ENCODE results near the gene GAREM2.

DNA sequence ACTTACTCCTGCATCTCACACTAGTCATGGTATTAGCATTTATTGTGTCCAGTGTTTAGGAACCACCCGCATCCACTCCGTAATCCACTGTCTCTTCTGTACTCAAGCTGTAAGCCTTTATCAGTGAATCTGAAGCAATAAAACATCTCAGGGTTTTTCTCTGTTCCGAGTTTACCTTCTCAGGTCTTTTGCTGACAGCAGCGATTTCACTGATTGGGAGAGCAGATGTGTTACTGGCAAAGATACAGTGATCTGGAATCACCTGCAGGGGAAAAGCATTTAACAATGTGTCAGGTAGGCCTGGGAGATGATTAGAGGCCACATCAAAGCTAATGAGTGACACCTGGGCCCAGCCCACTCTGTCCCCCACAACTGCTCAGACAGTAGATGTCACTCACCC, 24.6 kb downstream of the GAREM2 start:
- TF ChIP-seq, protein P1, sequence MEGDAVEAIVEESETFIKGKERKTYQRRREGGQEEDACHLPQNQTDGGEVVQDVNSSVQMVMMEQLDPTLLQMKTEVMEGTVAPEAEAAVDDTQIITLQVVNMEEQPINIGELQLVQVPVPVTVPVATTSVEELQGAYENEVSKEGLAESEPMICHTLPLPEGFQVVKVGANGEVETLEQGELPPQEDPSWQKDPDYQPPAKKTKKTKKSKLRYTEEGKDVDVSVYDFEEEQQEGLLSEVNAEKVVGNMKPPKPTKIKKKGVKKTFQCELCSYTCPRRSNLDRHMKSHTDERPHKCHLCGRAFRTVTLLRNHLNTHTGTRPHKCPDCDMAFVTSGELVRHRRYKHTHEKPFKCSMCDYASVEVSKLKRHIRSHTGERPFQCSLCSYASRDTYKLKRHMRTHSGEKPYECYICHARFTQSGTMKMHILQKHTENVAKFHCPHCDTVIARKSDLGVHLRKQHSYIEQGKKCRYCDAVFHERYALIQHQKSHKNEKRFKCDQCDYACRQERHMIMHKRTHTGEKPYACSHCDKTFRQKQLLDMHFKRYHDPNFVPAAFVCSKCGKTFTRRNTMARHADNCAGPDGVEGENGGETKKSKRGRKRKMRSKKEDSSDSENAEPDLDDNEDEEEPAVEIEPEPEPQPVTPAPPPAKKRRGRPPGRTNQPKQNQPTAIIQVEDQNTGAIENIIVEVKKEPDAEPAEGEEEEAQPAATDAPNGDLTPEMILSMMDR (IDR thresholded peaks at IDR 0.05; ENCODE audit: extremely low read depth in 1 of 2, insufficient read depth in 1 of 2, low read depth in 1 of 2, low read length in 2 of 2) = no peak
- TF ChIP-seq POLR2A (IDR thresholded peaks at IDR 0.05; ENCODE audit: low read depth, low read length) = no peak

All from endothelial cell of umbilical vein (primary cell).